Measurements from ENCODE around the gene GJA3. TPM values are rescaled to one million over a fixed set of nuclear protein-coding genes. Genes with fewer than 3 reads are reported as not detected.
A peak's percentile ranks its signal among the peaks of the same experiment; 100 is the strongest.

Gene GJA3
- total RNA-seq, 1 experiment from 2014 or later = 16.2 TPM

GRCh38 chr13:20141238-20142022 lies 19.4 kb downstream of the GJA3 start:
- in situ Hi-C loops (cut with HindIII; ENCODE audit: low pct_unique_long_range_greater_than_20kb, low sequenced_read_pairs) = no loop called here
- no peak for DNase-seq (ENCODE audit: low read depth, low spot score)

- no peak for DNase-seq (ENCODE audit: low read depth, low spot score)
- in situ Hi-C loops (cut with HindIII; ENCODE audit: low pct_unique_long_range_greater_than_20kb, low sequenced_read_pairs) = no loop called here
Observed at GRCh38 chr13:20140487-20140886, 20.4 kb downstream of the GJA3 start.

- no peak for DNase-seq (ENCODE audit: low read depth, low spot score)
- in situ Hi-C loops (cut with HindIII; ENCODE audit: low pct_unique_long_range_greater_than_20kb, low sequenced_read_pairs) = no loop called here
Observed at GRCh38 chr13:20137875-20138274, 23.0 kb downstream of the GJA3 start.

- DNase-seq (ENCODE audit: low read depth, low spot score) = no peak
Observed at GRCh38 chr13:20136781-20137703, 23.8 kb downstream of the GJA3 start.

DNA sequence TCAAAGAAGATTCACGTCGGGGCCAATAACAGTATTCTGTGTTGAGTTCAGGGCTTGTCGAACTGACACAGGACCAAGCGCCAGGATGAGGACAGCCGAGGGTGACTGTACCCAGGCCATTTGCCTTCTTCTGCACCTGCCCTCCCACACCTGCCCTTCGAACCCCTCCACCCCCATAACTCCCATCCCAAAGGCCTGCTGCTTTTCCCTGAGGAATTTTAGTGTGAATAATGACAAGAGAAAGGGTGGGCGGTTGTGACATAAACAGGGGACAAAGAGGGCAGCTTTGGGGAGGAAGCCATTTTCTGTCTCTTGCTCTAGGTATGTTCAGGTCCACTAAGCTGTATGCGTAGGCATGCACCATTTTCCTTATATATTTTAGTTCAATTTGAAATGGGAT lies 26.1 kb downstream of the GJA3 start:
- DNase-seq (ENCODE audit: low read depth, low spot score) = no peak
- in situ Hi-C loops (cut with HindIII; ENCODE audit: low pct_unique_long_range_greater_than_20kb, low sequenced_read_pairs) = no loop called here

More at GRCh38 chr13:20136781-20137703, 23.8 kb downstream of the GJA3 start:
- in situ Hi-C loops (cut with HindIII; ENCODE audit: low pct_unique_long_range_greater_than_20kb, low sequenced_read_pairs) = no loop called here

- no peak for DNase-seq (ENCODE audit: low read depth, low spot score)
- in situ Hi-C loops (cut with HindIII; ENCODE audit: low pct_unique_long_range_greater_than_20kb, low sequenced_read_pairs) = no loop called here
Observed at GRCh38 chr13:20132052-20132634, 28.7 kb downstream of the GJA3 start.

- in situ Hi-C loops (cut with HindIII; ENCODE audit: low pct_unique_long_range_greater_than_20kb, low sequenced_read_pairs) = no loop called here
- DNase-seq (ENCODE audit: low read depth, low spot score) = no peak
Observed at GRCh38 chr13:20131057-20131832, 29.6 kb downstream of the GJA3 start.

DNA sequence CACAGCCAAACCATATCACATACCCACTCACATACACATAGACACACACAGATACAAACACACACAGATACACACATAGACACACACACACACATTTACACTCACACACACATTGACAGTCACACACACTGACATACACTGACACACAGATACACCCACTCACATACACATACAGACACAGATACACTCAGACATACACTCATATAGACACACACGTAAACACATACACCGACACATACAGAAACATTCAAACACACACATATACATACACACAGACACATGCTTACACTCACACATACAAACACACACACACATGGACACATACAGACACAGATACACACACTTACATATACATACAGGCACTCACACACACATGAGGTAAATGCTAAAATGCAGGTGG lies 30.2 kb downstream of the GJA3 start:
- DNase-seq (ENCODE audit: low read depth, low spot score) = no peak
- in situ Hi-C loops (cut with HindIII; ENCODE audit: low pct_unique_long_range_greater_than_20kb, low sequenced_read_pairs) = no loop called here

- in situ Hi-C loops (cut with HindIII; ENCODE audit: low pct_unique_long_range_greater_than_20kb, low sequenced_read_pairs) = no loop called here
- DNase-seq (ENCODE audit: low read depth, low spot score) = no peak
Observed at GRCh38 chr13:20130012-20130411, 30.8 kb downstream of the GJA3 start.

DNA sequence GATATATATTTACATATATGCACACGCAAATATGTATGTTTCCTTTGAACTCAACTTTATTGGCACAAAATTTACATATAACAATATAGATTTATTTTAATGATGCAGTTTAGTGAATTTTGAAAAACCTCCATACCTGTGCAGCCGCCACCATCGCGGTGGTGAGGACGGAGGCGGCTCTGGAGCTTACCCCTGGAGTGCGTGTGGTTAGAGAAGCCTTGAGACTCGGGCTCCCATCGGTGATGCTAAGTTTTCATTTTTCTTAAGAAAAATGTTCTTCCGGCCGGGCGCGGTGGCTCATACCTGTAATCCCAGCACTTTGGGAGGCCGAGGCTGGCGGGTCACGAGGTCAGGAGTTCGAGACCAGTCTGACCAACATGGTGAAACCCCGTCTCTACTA lies 31.8 kb downstream of the GJA3 start:
- in situ Hi-C loops (cut with HindIII; ENCODE audit: low pct_unique_long_range_greater_than_20kb, low sequenced_read_pairs) = no loop called here

GRCh38 chr13:20128459-20128931 lies 32.4 kb downstream of the GJA3 start:
- DNase-seq (ENCODE audit: low read depth, low spot score) = no peak
- in situ Hi-C loops (cut with HindIII; ENCODE audit: low pct_unique_long_range_greater_than_20kb, low sequenced_read_pairs) = no loop called here

More for the DNA sequence above, 31.8 kb downstream of the GJA3 start:
- DNase-seq (ENCODE audit: low read depth, low spot score) = no peak

DNA sequence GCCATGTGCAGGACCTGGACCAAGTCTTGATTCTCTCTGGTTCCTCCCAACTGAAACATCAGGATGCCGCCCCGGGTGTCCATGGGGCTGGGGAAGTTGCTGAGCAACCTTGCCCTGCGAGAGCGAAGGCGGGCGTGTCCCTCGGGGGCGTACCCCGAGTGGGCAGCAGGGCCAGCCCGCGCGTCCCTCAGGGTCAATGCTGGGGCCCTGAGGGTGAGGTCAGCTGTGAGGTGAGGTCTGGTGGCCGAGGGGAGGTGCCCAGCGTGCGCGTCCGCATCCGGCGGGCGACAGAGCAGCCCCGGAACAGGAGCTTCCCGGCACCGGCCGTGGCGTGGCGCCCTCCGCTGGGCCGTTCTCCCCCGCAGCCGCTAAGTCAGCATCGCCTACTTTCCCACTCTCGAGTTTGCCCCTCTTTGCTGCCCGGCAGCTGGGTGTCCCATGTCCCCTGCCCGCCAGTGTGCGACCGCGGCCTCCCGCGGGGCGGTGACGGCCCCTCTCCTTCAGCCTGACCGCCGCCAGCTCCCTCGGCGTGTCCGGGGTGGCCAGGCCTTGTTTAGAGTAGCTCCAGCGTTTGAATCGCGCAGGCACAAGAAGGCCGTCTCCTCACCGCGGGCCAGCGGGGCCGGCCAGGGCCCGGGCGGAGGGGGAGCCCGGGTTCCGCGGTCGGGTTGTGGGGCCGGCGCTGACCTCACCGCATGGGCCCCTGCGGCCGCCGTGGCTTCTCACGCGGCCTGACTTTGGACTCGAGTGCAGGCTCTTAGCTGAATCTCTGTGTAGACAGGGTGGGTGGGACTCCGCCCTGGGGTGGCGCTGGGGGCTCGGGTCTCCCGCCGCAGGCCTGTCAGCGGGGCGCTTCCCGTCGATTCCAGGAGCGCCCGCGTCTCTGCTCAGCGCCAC lies 33.0 kb downstream of the GJA3 start:
- peak; percentile 59 for DNase-seq (ENCODE audit: low read depth, low spot score)
- in situ Hi-C loops (cut with HindIII; ENCODE audit: low pct_unique_long_range_greater_than_20kb, low sequenced_read_pairs) = no loop called here

DNA sequence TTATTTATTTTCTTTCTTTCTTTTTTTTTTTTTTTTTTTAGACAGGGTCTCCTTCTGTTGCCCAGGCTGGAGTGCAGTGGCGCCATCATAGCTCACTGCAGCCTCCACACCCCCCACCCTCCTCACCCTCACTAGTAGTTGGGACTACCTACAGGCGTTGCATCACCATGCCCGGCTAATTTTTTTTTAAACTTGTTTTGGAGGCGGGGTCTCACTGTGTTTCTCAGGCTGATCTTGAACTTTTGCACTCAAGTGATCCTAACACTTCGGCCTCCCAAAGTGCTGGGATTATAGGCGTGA lies 33.6 kb downstream of the GJA3 start:
- in situ Hi-C loops (cut with HindIII; ENCODE audit: low pct_unique_long_range_greater_than_20kb, low sequenced_read_pairs) = no loop called here
- DNase-seq (ENCODE audit: low read depth, low spot score) = peak; percentile 54

DNA sequence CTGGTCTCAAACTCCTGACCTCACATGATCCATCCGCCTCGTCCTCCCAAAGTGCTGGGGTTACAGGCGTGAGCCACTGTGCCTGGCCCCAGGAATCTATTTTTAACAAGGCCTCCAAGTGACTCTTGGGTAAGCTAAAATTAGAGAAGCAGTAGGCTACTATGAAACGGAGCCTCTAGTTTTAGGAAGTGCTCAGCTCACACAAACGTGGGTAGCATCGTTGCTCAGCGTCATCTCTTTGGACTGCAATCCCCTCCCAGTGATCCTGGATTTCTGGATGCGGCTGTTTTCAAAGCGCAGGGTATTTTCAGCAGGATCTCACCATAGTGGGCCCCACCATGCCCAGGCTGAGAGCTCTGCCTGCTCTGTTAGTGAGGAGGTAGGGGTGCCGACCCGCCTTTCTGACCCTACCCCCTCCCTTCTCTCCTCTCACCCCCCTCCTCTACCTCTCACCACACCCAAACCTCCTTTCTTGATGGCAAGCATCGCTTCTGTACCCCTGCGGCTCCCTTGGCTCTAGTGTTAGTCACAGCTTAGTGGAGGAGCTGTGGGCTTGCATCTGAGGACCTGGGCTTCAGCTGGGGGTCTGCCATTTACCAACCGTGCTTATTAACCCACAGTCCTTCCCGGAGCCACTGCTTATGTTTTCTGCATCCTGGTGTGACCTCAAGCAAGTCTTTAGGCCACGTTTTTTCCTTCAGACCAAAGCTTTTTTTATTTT lies 34.2 kb downstream of the GJA3 start:
- in situ Hi-C loops (cut with HindIII; ENCODE audit: low pct_unique_long_range_greater_than_20kb, low sequenced_read_pairs) = no loop called here
- peak; percentile 16 for DNase-seq (ENCODE audit: low read depth, low spot score)

DNA sequence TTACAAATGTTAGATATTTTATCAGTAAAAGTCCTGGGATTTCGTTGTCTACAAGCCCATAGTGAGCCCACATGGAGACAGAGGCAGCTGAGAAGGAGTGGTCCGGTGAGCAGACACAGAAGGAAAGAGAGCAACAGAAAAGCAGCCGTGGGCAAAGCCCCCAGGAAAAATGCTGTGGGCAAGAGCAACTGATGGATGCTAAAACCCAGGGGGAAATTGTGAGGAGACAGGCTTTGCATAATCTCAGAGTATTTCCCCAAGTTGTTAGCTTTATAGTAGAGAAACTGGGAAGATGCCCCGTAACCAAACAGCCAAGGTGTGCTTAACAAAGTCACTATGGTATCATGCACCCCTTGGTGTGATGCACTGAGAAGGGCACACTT lies 35.1 kb downstream of the GJA3 start:
- in situ Hi-C loops (cut with HindIII; ENCODE audit: low pct_unique_long_range_greater_than_20kb, low sequenced_read_pairs) = no loop called here
- DNase-seq (ENCODE audit: low read depth, low spot score) = no peak

DNA sequence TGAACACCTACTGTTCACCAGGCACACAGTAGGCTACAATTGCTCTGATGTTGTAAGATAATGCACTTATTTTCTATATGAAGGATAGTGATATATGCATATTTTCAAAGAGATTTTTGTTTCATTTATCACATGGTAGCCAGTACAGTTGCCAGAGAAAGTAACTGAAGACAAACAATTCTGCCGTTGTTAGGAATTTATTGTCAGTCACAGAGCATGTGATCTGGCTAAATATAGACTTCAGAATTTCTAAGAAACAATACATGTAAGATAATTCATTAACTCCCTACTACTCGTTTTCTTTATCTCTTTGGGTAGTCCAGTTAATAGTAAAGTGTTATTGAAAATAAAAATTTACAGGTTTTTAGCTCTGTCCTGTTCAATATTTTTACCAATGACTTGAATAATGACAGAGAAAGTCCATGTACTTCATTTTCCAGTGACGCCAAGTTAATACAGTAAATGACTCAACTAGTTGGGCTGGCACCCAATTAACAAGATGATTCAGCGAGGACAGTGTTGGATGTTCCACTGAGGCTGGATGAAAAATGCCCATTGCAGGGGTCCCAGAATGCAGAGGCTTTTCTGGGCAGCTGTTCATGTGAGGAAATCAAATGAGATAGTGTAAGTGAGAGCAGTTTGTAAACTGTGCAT lies 35.6 kb downstream of the GJA3 start:
- peak; percentile 94 for DNase-seq (ENCODE audit: low read depth, low spot score)

More for the DNA sequence above, 35.6 kb downstream of the GJA3 start:
- in situ Hi-C loops (cut with HindIII; ENCODE audit: low pct_unique_long_range_greater_than_20kb, low sequenced_read_pairs) = no loop called here

All from SK-MEL-5 (cell line).